K562 (cell line): ENCODE results near the gene SLC24A3.

Source experiments
- KAT8 ChIP-seq: fragments of 450-650 bp; IDR thresholded peaks from 2 replicates; pipeline ENCODE4 v1.6.1; 2016; ENCODE audit warnings: low read depth, mild to moderate bottlenecking
- NRF1 ChIP-seq, 2 experiments: fragments of 450-650 bp; IDR thresholded peaks in 1 of 2; conservative IDR thresholded peaks in 1 of 2; 2 replicates each; pipeline ENCODE4 v1.6.1; 2014; ENCODE audit warnings: mild to moderate bottlenecking in 2 of 2
- TF ChIP-seq, protein P1 (sequence below): fragments of 250-450 bp; sonication (Bioruptor Pico); IDR thresholded peaks from 2 replicates; pipeline ENCODE4 v1.8.0; 2021; ENCODE audit warnings: moderate library complexity, mild to moderate bottlenecking, inconsistent platforms
- TF ChIP-seq, protein P2 (sequence below): fragments of 450-650 bp; formaldehyde crosslinking; IDR thresholded peaks from 2 replicates; pipeline ENCODE4 v1.4.0; 2020; ENCODE audit warnings: mild to moderate bottlenecking

DNA sequence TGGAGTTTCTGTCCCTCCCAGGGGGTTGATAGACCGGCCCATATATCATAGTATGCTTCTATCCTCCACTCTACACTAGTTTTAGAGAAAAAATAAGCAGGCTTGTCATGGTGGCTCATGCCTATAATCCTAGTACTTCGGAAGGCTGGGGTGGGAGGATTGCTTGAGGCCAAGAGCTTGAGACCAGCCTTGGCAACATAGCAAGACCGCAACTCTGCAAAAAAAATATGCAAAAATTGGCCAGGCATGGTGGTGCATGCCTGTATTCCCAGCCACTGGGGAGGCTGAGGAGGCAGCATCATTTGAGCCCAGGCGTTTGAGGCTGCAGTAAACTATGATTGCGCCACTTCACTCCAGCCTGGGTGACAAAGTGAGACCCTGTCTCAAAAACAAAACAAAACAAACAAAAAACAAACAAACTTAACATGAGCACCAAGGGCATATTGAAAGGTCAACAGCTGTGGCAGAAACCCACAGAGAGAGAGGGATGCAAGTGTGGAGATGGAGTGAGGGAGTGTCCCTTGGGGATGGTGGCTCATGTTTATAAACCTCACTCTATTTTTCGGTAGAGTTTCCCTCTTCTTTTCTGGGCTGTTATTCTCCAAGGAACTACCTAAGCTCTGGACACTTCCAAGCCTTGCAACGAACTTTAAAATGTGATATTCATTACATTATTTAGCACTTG, 24.1 kb downstream of the SLC24A3 start:
- TF ChIP-seq, protein P1, sequence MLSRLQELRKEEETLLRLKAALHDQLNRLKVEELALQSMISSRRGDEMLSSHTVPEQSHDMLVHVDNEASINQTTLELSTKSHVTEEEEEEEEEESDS (CRISPR knock-in tag): no peak
- TF ChIP-seq, protein P2, sequence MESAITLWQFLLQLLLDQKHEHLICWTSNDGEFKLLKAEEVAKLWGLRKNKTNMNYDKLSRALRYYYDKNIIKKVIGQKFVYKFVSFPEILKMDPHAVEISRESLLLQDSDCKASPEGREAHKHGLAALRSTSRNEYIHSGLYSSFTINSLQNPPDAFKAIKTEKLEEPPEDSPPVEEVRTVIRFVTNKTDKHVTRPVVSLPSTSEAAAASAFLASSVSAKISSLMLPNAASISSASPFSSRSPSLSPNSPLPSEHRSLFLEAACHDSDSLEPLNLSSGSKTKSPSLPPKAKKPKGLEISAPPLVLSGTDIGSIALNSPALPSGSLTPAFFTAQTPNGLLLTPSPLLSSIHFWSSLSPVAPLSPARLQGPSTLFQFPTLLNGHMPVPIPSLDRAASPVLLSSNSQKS (CRISPR knock-in tag): no peak
- TF ChIP-seq NRF1 (conservative IDR thresholded peaks at IDR 0.05 in 1 of 2, IDR thresholded peaks at IDR 0.05 in 1 of 2) (no peak), KAT8 (no peak)
